Upper lobe of right lung (tissue), 1 donor: ENCODE data around the gene CA10. TPM values are rescaled to one million over a fixed set of nuclear protein-coding genes. Genes with fewer than 3 reads are reported as not detected.

ENCODE experiments used
- ATAC-seq: fragments of 200-7000 bp; cut with Tn5 transposase; one replicate; pipeline ENCODE4 v1.9.1; 2020; ENCODE audit warnings: mild to moderate bottlenecking, moderate library complexity
- DNase-seq: peaks from one replicate; pipeline ENCODE4 v3.0.0-alpha.2; 2020
- H3K27ac ChIP-seq: fragments of 200-600 bp; one replicate; pipeline ENCODE4 v1.8.0; 2022
- H3K27me3 ChIP-seq: fragments of 200-600 bp; one replicate; pipeline ENCODE4 v1.8.0; 2022; ENCODE audit warnings: mild to moderate bottlenecking
- H3K36me3 ChIP-seq: fragments of 200-600 bp; one replicate; pipeline ENCODE4 v1.8.0; 2022
- H3K4me1 ChIP-seq: fragments of 200-600 bp; one replicate; pipeline ENCODE4 v1.8.0; 2022
- H3K4me3 ChIP-seq: fragments of 200-600 bp; one replicate; pipeline ENCODE4 v1.8.0; 2022; ENCODE audit warnings: mild to moderate bottlenecking
- H3K9me3 ChIP-seq: fragments of 200-600 bp; one replicate; pipeline ENCODE4 v1.8.0; 2022
- intact Hi-C: fragments of 100-400 bp; cut with DNase I; formaldehyde crosslinking; loops from one replicate; pipeline ENCODE4 v1.11.0; 2022
- total RNA-seq: library from RNA; stranded (reverse); fragmentation: NEBNext Ultra II Directional; extraction: Animal tissue kit (Norgen Biotek cat#: 25700); gene quantifications from one replicate; pipeline ENCODE4 v1.2.1, GENCODE V29; 2021
- TF ChIP-seq, protein P1 (sequence below): fragments of 200-600 bp; IDR thresholded peaks from one replicate; pipeline ENCODE4 v1.8.0; 2022; ENCODE audit warnings: antibody characterized with exemption
- donor health status: DM: no; HTN: yes; CAD: no; lungs with severe emphysema.

CA10 gene
- total RNA-seq, 1 donor from 2014 or later, result not detected

DNA sequence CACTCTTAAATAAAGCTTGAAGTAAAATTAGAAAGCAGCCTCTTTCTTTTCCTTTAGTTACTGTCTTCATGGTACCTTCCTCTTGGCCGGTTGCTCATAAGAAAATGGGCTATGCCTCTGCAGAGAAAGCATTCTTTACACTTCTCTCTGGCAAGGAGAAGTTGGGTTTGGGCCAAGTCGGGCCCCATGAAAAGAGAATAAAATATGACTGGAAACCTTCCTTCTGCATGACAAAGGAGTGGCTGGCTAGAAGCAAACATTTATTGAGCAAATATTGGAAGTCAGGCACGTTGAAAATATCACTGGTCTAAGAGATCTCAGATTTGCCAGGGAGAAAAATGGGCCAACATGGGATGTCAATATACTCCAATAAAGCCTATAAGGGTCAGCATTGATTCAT, 126.1 kb downstream of the CA10 start:
- intact Hi-C loops, result no loop called here
- DNase-seq, result no peak
- Histone ChIP-seq H3K4me1 (no peaks in the 10 kb centered on the region), H3K4me3 (no peak overlapping the region), H3K27me3 (no peaks in the 10 kb centered on the region), H3K27ac (no peak overlapping the region), H3K9me3 (no peaks in the 10 kb centered on the region), H3K36me3 (no peaks in the 10 kb centered on the region)
- TF ChIP-seq, protein P1, sequence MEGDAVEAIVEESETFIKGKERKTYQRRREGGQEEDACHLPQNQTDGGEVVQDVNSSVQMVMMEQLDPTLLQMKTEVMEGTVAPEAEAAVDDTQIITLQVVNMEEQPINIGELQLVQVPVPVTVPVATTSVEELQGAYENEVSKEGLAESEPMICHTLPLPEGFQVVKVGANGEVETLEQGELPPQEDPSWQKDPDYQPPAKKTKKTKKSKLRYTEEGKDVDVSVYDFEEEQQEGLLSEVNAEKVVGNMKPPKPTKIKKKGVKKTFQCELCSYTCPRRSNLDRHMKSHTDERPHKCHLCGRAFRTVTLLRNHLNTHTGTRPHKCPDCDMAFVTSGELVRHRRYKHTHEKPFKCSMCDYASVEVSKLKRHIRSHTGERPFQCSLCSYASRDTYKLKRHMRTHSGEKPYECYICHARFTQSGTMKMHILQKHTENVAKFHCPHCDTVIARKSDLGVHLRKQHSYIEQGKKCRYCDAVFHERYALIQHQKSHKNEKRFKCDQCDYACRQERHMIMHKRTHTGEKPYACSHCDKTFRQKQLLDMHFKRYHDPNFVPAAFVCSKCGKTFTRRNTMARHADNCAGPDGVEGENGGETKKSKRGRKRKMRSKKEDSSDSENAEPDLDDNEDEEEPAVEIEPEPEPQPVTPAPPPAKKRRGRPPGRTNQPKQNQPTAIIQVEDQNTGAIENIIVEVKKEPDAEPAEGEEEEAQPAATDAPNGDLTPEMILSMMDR, result no peak
- no peak for ATAC-seq

DNA sequence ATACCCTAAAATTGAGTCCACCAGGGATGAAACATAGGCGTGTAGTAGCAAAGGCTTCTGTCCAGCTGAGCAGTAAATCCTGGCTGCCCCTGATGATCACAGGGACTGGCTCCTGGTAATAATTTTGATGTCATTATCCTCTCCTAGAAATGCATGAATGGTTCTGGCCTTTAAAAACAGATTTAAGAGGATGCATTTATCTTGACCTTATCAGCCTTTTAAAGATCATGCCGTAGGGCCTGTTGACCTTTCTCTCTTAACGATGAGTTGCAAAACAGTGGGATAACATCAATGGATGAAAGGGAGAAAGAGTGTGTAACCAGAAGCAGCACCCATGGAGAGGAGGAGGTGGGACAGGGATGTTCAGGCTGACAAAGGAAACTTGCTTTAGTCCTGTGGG, 128.5 kb downstream of the CA10 start:
- Histone ChIP-seq H3K9me3 (no peaks in the 10 kb centered on the region), H3K27ac (no peak overlapping the region), H3K27me3 (no peaks in the 10 kb centered on the region), H3K36me3 (no peaks in the 10 kb centered on the region), H3K4me3 (no peak overlapping the region), H3K4me1 (no peaks in the 10 kb centered on the region)
- no peak for DNase-seq
- TF ChIP-seq, protein P1, result no peak
- ATAC-seq, result no peak
- intact Hi-C loops, result no loop called here

DNA sequence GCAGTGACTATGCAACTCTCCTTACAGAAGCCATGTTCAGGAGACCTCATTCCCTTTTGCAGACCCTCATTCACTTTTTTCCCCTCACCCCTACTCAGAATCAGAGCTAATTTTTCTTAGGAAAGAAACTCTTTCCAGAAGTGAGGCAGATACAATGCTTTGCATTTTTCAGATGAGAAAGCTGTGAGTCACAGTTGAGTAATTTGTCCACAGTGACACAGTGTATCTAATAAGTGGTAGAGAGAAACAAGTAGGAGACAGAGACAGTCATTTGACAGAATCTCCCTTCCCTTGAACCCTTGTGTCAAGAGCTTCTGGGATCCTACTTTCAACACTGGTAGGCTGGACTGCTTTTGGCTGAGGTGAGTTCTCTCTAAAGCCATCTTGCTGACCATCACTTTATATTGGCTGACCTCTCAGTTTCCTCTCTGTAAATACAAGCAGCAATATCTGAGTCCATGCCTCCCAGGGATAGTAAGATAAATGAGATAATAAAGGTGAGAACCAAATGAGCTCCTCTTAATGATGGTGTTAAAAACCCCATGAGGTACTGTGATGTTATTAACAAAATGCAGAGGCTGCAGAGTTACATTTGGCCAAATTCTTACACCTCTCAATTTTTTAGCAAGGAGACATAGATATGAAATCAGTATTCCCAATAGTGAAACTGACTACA, 130.8 kb downstream of the CA10 start:
- Histone ChIP-seq H3K27ac (no peak overlapping the region), H3K4me1 (no peaks in the 10 kb centered on the region), H3K4me3 (no peak overlapping the region), H3K27me3 (no peaks in the 10 kb centered on the region), H3K36me3 (no peaks in the 10 kb centered on the region), H3K9me3 (no peaks in the 10 kb centered on the region)
- ATAC-seq (no peak), DNase-seq (no peak)
- TF ChIP-seq, protein P1, result no peak
- intact Hi-C loops, result no loop called here

DNA sequence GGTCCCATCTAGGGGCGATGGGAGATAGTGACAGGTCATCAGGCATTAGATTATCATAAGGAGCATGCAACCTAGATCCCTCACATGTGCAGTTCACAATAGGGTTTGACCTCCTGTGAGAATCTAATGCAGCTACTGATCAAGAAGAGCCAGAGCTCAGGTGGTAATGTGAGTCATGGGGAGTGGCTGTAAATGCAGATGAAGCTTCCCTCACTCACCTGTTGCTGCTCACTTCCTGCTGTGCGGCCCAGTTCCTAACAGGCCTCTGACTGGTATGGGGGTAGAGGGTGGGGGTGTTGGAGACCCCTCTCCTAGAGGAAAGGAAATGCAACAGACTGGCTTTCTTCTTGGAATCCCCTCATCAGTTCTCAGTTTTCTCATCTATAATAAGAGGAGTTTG, 131.4 kb downstream of the CA10 start:
- DNase-seq (no peak), ATAC-seq (no peak)
- intact Hi-C loops, result no loop called here
- Histone ChIP-seq H3K27me3 (no peaks in the 10 kb centered on the region), H3K4me3 (no peak overlapping the region), H3K4me1 (no peaks in the 10 kb centered on the region), H3K36me3 (no peaks in the 10 kb centered on the region), H3K9me3 (no peaks in the 10 kb centered on the region), H3K27ac (no peak overlapping the region)
- TF ChIP-seq, protein P1, result no peak

DNA sequence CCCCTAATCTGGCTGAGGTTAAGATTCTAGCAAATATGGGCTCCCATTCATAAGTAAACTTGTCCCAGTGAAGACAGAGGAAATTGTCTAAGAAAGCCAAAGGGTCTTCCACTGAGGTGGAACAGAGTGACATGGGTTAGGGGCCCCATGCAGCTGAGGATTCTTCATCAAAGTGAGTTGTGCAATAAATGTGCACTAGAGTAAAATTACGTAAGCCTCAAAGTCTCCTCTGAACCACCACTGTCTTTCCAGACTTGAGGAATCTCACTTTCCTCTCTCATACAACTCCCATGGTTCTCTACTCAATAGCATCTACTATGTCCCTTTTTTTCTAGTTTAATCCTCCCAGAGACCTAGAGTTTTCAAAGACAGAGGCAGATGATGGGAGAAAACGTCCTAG, 132.4 kb downstream of the CA10 start:
- H3K36me3 ChIP-seq, result no peaks in the 10 kb centered on the region
- H3K27ac ChIP-seq, result no peak overlapping the region
- no peak for ATAC-seq
- no peaks in the 10 kb centered on the region for H3K4me1 ChIP-seq
- DNase-seq, result no peak
- TF ChIP-seq, protein P1, result no peak
- no peak overlapping the region for H3K4me3 ChIP-seq
- intact Hi-C loops, result no loop called here
- H3K9me3 ChIP-seq, result no peaks in the 10 kb centered on the region
- no peaks in the 10 kb centered on the region for H3K27me3 ChIP-seq

DNA sequence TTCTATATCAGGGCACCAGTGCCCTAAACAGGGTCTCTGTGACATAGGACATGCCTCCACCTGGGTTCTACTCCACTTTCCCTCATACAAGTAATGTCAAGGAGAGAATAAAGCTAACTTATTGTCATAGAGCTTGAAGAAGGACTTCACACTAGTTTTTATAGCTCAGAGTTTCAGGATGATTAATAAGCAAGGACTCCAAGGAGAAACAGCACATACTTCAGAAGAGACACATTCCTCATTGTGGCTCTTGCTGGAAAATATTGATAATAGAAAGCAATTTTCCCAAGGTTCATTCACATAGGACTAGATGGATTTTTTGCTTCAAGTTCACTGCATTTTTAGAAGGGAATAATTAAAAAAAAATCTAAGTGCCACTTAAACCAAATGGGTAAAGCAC, 133.3 kb downstream of the CA10 start:
- no peak for ATAC-seq
- TF ChIP-seq, protein P1, result no peak
- no peak for DNase-seq
- Histone ChIP-seq H3K36me3 (no peaks in the 10 kb centered on the region), H3K4me3 (no peak overlapping the region), H3K9me3 (no peaks in the 10 kb centered on the region), H3K27me3 (no peaks in the 10 kb centered on the region), H3K4me1 (no peaks in the 10 kb centered on the region), H3K27ac (no peak overlapping the region)
- intact Hi-C loops, result no loop called here
